H1 (cell line): ENCODE measurements around the gene EML1. TPM values are rescaled to one million over a fixed set of nuclear protein-coding genes. Genes with fewer than 3 reads are reported as not detected.

ENCODE experiments used
- CTCF ChIA-PET: fragments of 300-600 bp; sonication (Branson Sonifier 250); formaldehyde crosslinking; loops from one replicate; lab custom pipeline; 2021; ENCODE audit not compliant: partially characterized antibody; lab: Charles Lee
- POLR2A ChIA-PET: fragments of 300-600 bp; sonication (Branson Sonifier 250); formaldehyde crosslinking; loops from one replicate; lab custom pipeline; 2021; ENCODE audit warnings: inconsistent platforms; ENCODE audit not compliant: partially characterized antibody; lab: Charles Lee
- DNase-seq, 2 experiments: peaks; one replicate each; pipeline versions ENCODE4 v3.0.0 to v3.0.0-alpha.2; 2010 to 2022; ENCODE audit warnings: low spot score in 2 of 2, low read depth in 1 of 2, mixed read lengths in 1 of 2
- FAIRE-seq: peaks from 2 replicates; lab custom pipeline; 2011; peaks lifted over from hg19 to GRCh38; lab: Jason Lieb, UNC
- H2AFZ ChIP-seq: 2 replicates; pipeline ENCODE4 v1.8.1; 2012; ENCODE audit warnings: low read length, inconsistent platforms
- H2AK5ac ChIP-seq: 2 replicates; pipeline ENCODE4 v1.6.1; 2013; ENCODE audit warnings: low read depth, low read length
- H2BK120ac ChIP-seq: replicated peaks from 2 replicates; pipeline ENCODE3; 2013; ENCODE audit warnings: low read depth, low read length, inconsistent platforms
- H2BK12ac ChIP-seq: 2 replicates; pipeline ENCODE4 v1.6.1; 2013; ENCODE audit warnings: low read depth, low read length
- H2BK15ac ChIP-seq: 2 replicates; pipeline ENCODE4 v1.6.1; 2013; ENCODE audit warnings: low read length
- H2BK20ac ChIP-seq: 2 replicates; pipeline ENCODE4 v1.6.1; 2013; ENCODE audit warnings: low read length
- H2BK5ac ChIP-seq: 2 replicates; pipeline ENCODE4 v1.6.1; 2013; ENCODE audit warnings: low read depth, low read length
- H3K14ac ChIP-seq: 2 replicates; pipeline ENCODE4 v1.6.1; 2013; ENCODE audit warnings: inconsistent platforms; ENCODE audit not compliant: insufficient read length
- H3K18ac ChIP-seq: 2 replicates; pipeline ENCODE4 v1.6.1; 2013; ENCODE audit warnings: low read length; ENCODE audit errors: extremely low read depth
- H3K23ac ChIP-seq: 2 replicates; pipeline ENCODE4 v1.6.1; 2013; ENCODE audit warnings: inconsistent platforms; ENCODE audit not compliant: insufficient read length
- H3K23me2 ChIP-seq: 2 replicates; pipeline ENCODE4 v1.6.1; 2013; ENCODE audit warnings: low read depth, low read length
- H3K27ac ChIP-seq: 2 replicates; pipeline ENCODE4 v1.6.1; 2011; ENCODE audit warnings: low read depth, low read length, inconsistent platforms
- H3K27me3 ChIP-seq, 4 experiments: replicated peaks in 1 of 4; 1 replicate in 1 of 4; 2 replicates in 3 of 4; pipeline versions ENCODE4 v1.6.1 to v1.8.1; 2011 to 2013; ENCODE audit warnings: low read length in 3 of 4, mild to moderate bottlenecking in 3 of 4, inconsistent platforms in 2 of 4, mixed read lengths in 2 of 4, moderate library complexity in 1 of 4; ENCODE audit not compliant: control insufficient read depth in 3 of 4, insufficient read depth in 3 of 4; ENCODE audit errors: extremely low read depth in 1 of 4
- H3K36me3 ChIP-seq, 4 experiments: 2 replicates each; pipeline versions ENCODE4 v1.6.1 to v1.8.1; 2011 to 2013; ENCODE audit warnings: mild to moderate bottlenecking in 4 of 4, low read length in 3 of 4, moderate library complexity in 2 of 4, control low read depth in 1 of 4, inconsistent platforms in 1 of 4; ENCODE audit not compliant: insufficient read depth in 4 of 4, control insufficient read depth in 2 of 4
- H3K4ac ChIP-seq: replicated peaks from 2 replicates; pipeline ENCODE3; 2013; ENCODE audit warnings: low read length, low read depth, mixed read lengths, inconsistent platforms; ENCODE audit not compliant: insufficient read length
- H3K4me1 ChIP-seq, 4 experiments: replicated peaks in 1 of 4; 1 replicate in 1 of 4; 2 replicates in 3 of 4; pipeline versions ENCODE4 v1.6.1 to v1.8.1; 2011 to 2013; ENCODE audit warnings: low read length in 3 of 4, inconsistent platforms in 2 of 4, mixed read lengths in 1 of 4; ENCODE audit not compliant: insufficient read depth in 4 of 4, control insufficient read depth in 3 of 4
- H3K4me2 ChIP-seq, 2 experiments: 2 replicates each; pipeline versions ENCODE4 v1.6.1 to v1.8.1; 2011 to 2013; ENCODE audit warnings: low read depth in 2 of 2, low read length in 2 of 2, control low read depth in 1 of 2, inconsistent platforms in 1 of 2, mild to moderate bottlenecking in 1 of 2; ENCODE audit not compliant: insufficient read depth in 1 of 2
- H3K4me3 ChIP-seq, 4 experiments: fragments of 200-600, 300-600 bp in 1 of 4; sonication (generic), shearing (Covaris generic), sonication (Bioruptor Twin) in 1 of 4; 2 replicates each; pipeline versions ENCODE4 v1.5.1 to v1.8.1; 2011 to 2016; ENCODE audit warnings: low read length in 4 of 4, low read depth in 3 of 4, control low read depth in 2 of 4, inconsistent platforms in 2 of 4, mild to moderate bottlenecking in 2 of 4, mixed read lengths in 1 of 4, moderate library complexity in 1 of 4; ENCODE audit not compliant: insufficient read depth in 2 of 4; ENCODE audit errors: extremely low read depth in 1 of 4
- H3K56ac ChIP-seq: replicated peaks from 2 replicates; pipeline ENCODE3; 2013; ENCODE audit warnings: low read depth, mild to moderate bottlenecking, mixed read lengths, low read length, inconsistent platforms; ENCODE audit not compliant: insufficient read length
- H3K79me1 ChIP-seq: 2 replicates; pipeline ENCODE4 v1.6.1; 2013; ENCODE audit warnings: low read depth, low read length, control low read depth
- H3K79me2 ChIP-seq, 2 experiments: 2 replicates each; pipeline versions ENCODE4 v1.6.1 to v1.8.1; 2012 to 2013; ENCODE audit warnings: low read length in 2 of 2, mild to moderate bottlenecking in 2 of 2, inconsistent platforms in 1 of 2; ENCODE audit not compliant: insufficient read depth in 2 of 2, control insufficient read depth in 1 of 2
- H3K9ac ChIP-seq, 4 experiments: replicated peaks in 1 of 4; 1 replicate in 1 of 4; 2 replicates in 3 of 4; pipeline versions ENCODE4 v1.6.1 to v1.8.1; 2011 to 2013; ENCODE audit warnings: low read depth in 3 of 4, low read length in 3 of 4, control low read depth in 2 of 4, mild to moderate bottlenecking in 2 of 4, moderate library complexity in 2 of 4, inconsistent platforms in 1 of 4; ENCODE audit errors: extremely low read depth in 1 of 4
- H3K9me3 ChIP-seq, 2 experiments: 2 replicates each; pipeline versions ENCODE4 v1.6.1 to v1.8.1; 2012 to 2013; ENCODE audit warnings: mild to moderate bottlenecking in 2 of 2, moderate library complexity in 2 of 2, control low read depth in 1 of 2, inconsistent platforms in 1 of 2, low read depth in 1 of 2, low read length in 1 of 2, mixed read lengths in 1 of 2; ENCODE audit not compliant: insufficient read depth in 2 of 2
- H4K20me1 ChIP-seq, 2 experiments: replicated peaks in 1 of 2; 2 replicates each; pipeline versions ENCODE3 to v1.8.1; 2011 to 2013; ENCODE audit warnings: inconsistent platforms in 2 of 2, low read length in 2 of 2, mild to moderate bottlenecking in 1 of 2; ENCODE audit not compliant: insufficient read depth in 2 of 2, control insufficient read depth in 1 of 2
- H4K5ac ChIP-seq: 2 replicates; pipeline ENCODE4 v1.6.1; 2013; ENCODE audit warnings: low read length, low read depth, mixed read lengths, inconsistent platforms; ENCODE audit not compliant: insufficient read length
- H4K8ac ChIP-seq: 2 replicates; pipeline ENCODE4 v1.8.0; 2013; ENCODE audit warnings: mild to moderate bottlenecking, moderate library complexity, low read length, inconsistent platforms; ENCODE audit not compliant: insufficient read depth; ENCODE audit errors: extremely low read depth
- H4K91ac ChIP-seq: replicated peaks from 2 replicates; pipeline ENCODE3; 2013; ENCODE audit warnings: low read length, mixed read lengths, inconsistent platforms; ENCODE audit not compliant: insufficient read length
- ASH2L ChIP-seq: fragments of 200-600, 300-600 bp; sonication (generic); IDR thresholded peaks from one replicate; pipeline ENCODE4 v1.7.1; 2017; ENCODE audit warnings: low read length
- BRCA1 ChIP-seq: IDR thresholded peaks from 2 replicates; pipeline ENCODE4 v1.6.1; 2012; ENCODE audit warnings: low read depth, low read length, improper control_type of control experiment
- CHD1 ChIP-seq: IDR thresholded peaks from 2 replicates; pipeline ENCODE4 v1.6.1; 2012; ENCODE audit warnings: low read depth, low read length, improper control_type of control experiment
- EGR1 ChIP-seq: IDR thresholded peaks from 2 replicates; pipeline ENCODE4 v1.6.1; 2011; ENCODE audit warnings: low read depth, low read length, borderline replicate concordance
- FOSL1 ChIP-seq: IDR thresholded peaks from 2 replicates; pipeline ENCODE4 v1.6.1; 2011; ENCODE audit warnings: mild to moderate bottlenecking, low read depth, low read length, moderate library complexity; ENCODE audit not compliant: insufficient read depth
- JUND ChIP-seq: IDR thresholded peaks from 2 replicates; pipeline ENCODE4 v1.6.1; 2011; ENCODE audit warnings: mild to moderate bottlenecking, improper control_type of control experiment, low read length
- KDM4A ChIP-seq: IDR thresholded peaks from one replicate; pipeline ENCODE4 v1.7.1; 2012; ENCODE audit warnings: low read depth, mild to moderate bottlenecking, moderate library complexity, low read length, inconsistent platforms; ENCODE audit not compliant: severe bottlenecking
- KDM5A ChIP-seq: fragments of 200-600 bp; IDR thresholded peaks from 2 replicates; pipeline ENCODE4 v1.7.1; 2012; ENCODE audit warnings: mild to moderate bottlenecking, low read length, inconsistent platforms, mixed read lengths
- MAX ChIP-seq: IDR thresholded peaks from 2 replicates; pipeline ENCODE4 v1.6.1; 2012; ENCODE audit warnings: inconsistent platforms
- SIX5 ChIP-seq: IDR thresholded peaks from 2 replicates; pipeline ENCODE4 v1.6.1; 2011; ENCODE audit warnings: mild to moderate bottlenecking, low read depth, low read length
- SP1 ChIP-seq: IDR thresholded peaks from 2 replicates; pipeline ENCODE4 v1.6.1; 2011; ENCODE audit warnings: low read depth, low read length
- SRF ChIP-seq: IDR thresholded peaks from 2 replicates; pipeline ENCODE4 v1.6.1; 2011; ENCODE audit warnings: mild to moderate bottlenecking, low read depth, low read length, moderate library complexity
- TAF7 ChIP-seq: optimal IDR thresholded peaks from 2 replicates; pipeline ENCODE3; 2011; ENCODE audit warnings: low read depth, mild to moderate bottlenecking, inconsistent platforms, low read length, moderate library complexity, borderline replicate concordance
- TCF12 ChIP-seq: IDR thresholded peaks from 2 replicates; pipeline ENCODE4 v1.6.1; 2011; ENCODE audit warnings: low read depth, mild to moderate bottlenecking, low read length
- TEAD4 ChIP-seq: IDR thresholded peaks from 2 replicates; pipeline ENCODE4 v1.6.1; 2012; ENCODE audit warnings: low read depth, low read length, inconsistent platforms, mixed read lengths
- YY1 ChIP-seq: IDR thresholded peaks from 2 replicates; pipeline ENCODE4 v1.6.1; 2011; ENCODE audit warnings: low read depth, mild to moderate bottlenecking, low read length
- WGBS, 2 experiments: shearing (Covaris generic) in 1 of 2; methylation state at CpG; one replicate each; pipeline versions ENCODE4 v1.1.6 to v1.1.7; 2013 to 2015; ENCODE audit warnings: low lambda C conversion rate in 2 of 2, mixed read lengths in 2 of 2, inconsistent platforms in 1 of 2, low coverage in 1 of 2, missing lambda C conversion rate in 1 of 2; ENCODE audit not compliant: insufficient replicate concordance in 2 of 2, insufficient coverage in 1 of 2, insufficient read length in 1 of 2; ENCODE audit errors: extremely low coverage in 1 of 2, missing lambda C conversion rate in 1 of 2; 5-methylcytosine and 5-hydroxymethylcytosine counted together
- polyA plus RNA-seq, 7 experiments: library from polyadenylated mRNA; depleted of rRNA in 3 of 7; stranded (reverse) in 5 of 7; unstranded in 2 of 7; fragments of >200 nt in 5 of 7; fragments of 200-250 nt in 2 of 7; gene quantifications; 1 replicate in 5 of 7; 2 replicates in 1 of 7; 4 replicates in 1 of 7; pipeline versions ENCODE4 v1.2.1 to v1.2.3, GENCODE V29; 2011 to 2013; ENCODE audit warnings: missing spikeins in 2 of 7, mixed read lengths in 2 of 7
- total RNA-seq: library from RNA; stranded (reverse); fragmentation: NEBNext Ultra II Directional; extraction: Animal tissue kit (Norgen Biotek cat#: 25700); gene quantifications from 2 replicates; pipeline ENCODE4 v1.2.1, GENCODE V29; 2021

EML1 gene
- total and polyA plus RNA-seq, 2 of the 8 experiments (the other 6 are each of a cell fraction or from before 2014, with no cell fraction given), result 11.1 to 24.7 TPM

GRCh38 chr14:99951085-99951484, 157.9 kb downstream of the EML1 start:
- H3K36me3 ChIP-seq, result no peaks in the 10 kb centered on the region
- FAIRE-seq (no peak), DNase-seq (no peak)
- H4K91ac ChIP-seq, result no peak overlapping the region
- ChIA-PET CTCF (interaction anchor here (0.8 kb wide), 1 partner anchor 14 kb away, joined by 3 read pairs; no protein-coding TSS in a partner anchor), POLR2A (no interaction called here)
- H4K5ac ChIP-seq, result no peak overlapping the region
- 84% methylated on average over 7 of the region's 8 CpGs; no CpG with 5 or more reads in 1 of the 2 experiments for WGBS, 2 experiments
- no peak overlapping the region for H2BK15ac ChIP-seq
- H3K27me3 ChIP-seq, result peaks cover 0 to 3% (median 0%) of the 10 kb centered on the region in 4 experiments; a peak in 1 of 7 replicates
- no peak overlapping the region for H2AK5ac ChIP-seq
- H3K79me1 ChIP-seq, result no peaks in the 10 kb centered on the region
- H3K4ac ChIP-seq, result no peak overlapping the region
- H4K8ac ChIP-seq, result no peak overlapping the region
- peaks cover 0 to 21% (median 4%) of the 10 kb centered on the region in 4 experiments; a peak in 5 of 7 replicates for H3K4me1 ChIP-seq
- peaks cover 12% of the 10 kb centered on the region; the same call in 1 of the 2 replicates for H3K23me2 ChIP-seq
- H2BK120ac ChIP-seq, result no peak overlapping the region
- no peak overlapping the region for H3K9ac ChIP-seq
- H3K79me2 ChIP-seq, result no peaks in the 10 kb centered on the region
- H3K27ac ChIP-seq, result no peak overlapping the region
- peaks cover 0 to 7% of the 10 kb centered on the region in 2 experiments for H4K20me1 ChIP-seq
- no peak overlapping the region for H3K23ac ChIP-seq
- H3K4me2 ChIP-seq, result no peak overlapping the region
- H2BK5ac ChIP-seq, result no peak overlapping the region
- H3K56ac ChIP-seq, result no peak overlapping the region
- H2BK12ac ChIP-seq, result no peak overlapping the region
- no peak overlapping the region for H3K4me3 ChIP-seq
- no peak overlapping the region for H3K14ac ChIP-seq
- no peak overlapping the region for H3K18ac ChIP-seq
- H2AFZ ChIP-seq, result no peak overlapping the region
- no peaks in the 10 kb centered on the region; a peak in 1 of 4 replicates for H3K9me3 ChIP-seq
- H2BK20ac ChIP-seq, result no peak overlapping the region
- TF ChIP-seq EGR1 (no peak), KDM4A (no peak), SRF (no peak), SIX5 (no peak), TEAD4 (no peak), TCF12 (no peak), MAX (no peak), TAF7 (no peak), ASH2L (no peak), CHD1 (no peak), KDM5A (no peak), FOSL1 (no peak), SP1 (no peak), JUND (no peak), BRCA1 (no peak), YY1 (no peak)
